Measurements from ENCODE around the gene EEPD1.
"Not testable (repeated sequence)": the region's sequence is repeated elsewhere in the genome, so short reads cannot be mapped to it uniquely, and the experiment has no call there.

Gene EEPD1

GRCh38 chr7:36317276-36317675 lies 164.2 kb downstream of the EEPD1 start (continued):
- no peak for TF ChIP-seq ZFP3 (CRISPR knock-in tag; IDR thresholded peaks at IDR 0.05)
- TF ChIP-seq ZNF565 (CRISPR knock-in tag; conservative IDR thresholded peaks at IDR 0.05; ENCODE audit: low read depth): no peak
- no peak for TF ChIP-seq TCF4 (CRISPR knock-in tag; IDR thresholded peaks at IDR 0.05; ENCODE audit: borderline replicate concordance)
- TF ChIP-seq ESRRG (CRISPR knock-in tag; IDR thresholded peaks at IDR 0.05): no peak
- no peak for TF ChIP-seq TSHZ2 (CRISPR knock-in tag; IDR thresholded peaks at IDR 0.05)

- TF ChIP-seq BACH2 (CRISPR knock-in tag; IDR thresholded peaks at IDR 0.05; ENCODE audit: borderline replicate concordance) (no peak), GLIS3 (CRISPR knock-in tag; IDR thresholded peaks at IDR 0.05) (no peak), ARNTL (CRISPR knock-in tag; IDR thresholded peaks at IDR 0.05; ENCODE audit: borderline replicate concordance, low read depth) (no peak), ZNF565 (CRISPR knock-in tag; conservative IDR thresholded peaks at IDR 0.05; ENCODE audit: low read depth) (no peak), TSHZ2 (CRISPR knock-in tag; IDR thresholded peaks at IDR 0.05) (no peak), OSR1 (CRISPR knock-in tag; IDR thresholded peaks at IDR 0.05) (no peak)
- no peak for ATAC-seq
Measured at GRCh38 chr7:36318116-36318515, 165.1 kb downstream of the EEPD1 start.

GRCh38 chr7:36321284-36321683 lies 168.2 kb downstream of the EEPD1 start:
- not testable (repeated sequence) for ATAC-seq

GRCh38 chr7:36336390-36336789 lies 183.3 kb downstream of the EEPD1 start:
- TF ChIP-seq TCF4 (CRISPR knock-in tag; IDR thresholded peaks at IDR 0.05; ENCODE audit: borderline replicate concordance): no peak
- no peak for TF ChIP-seq ZNF8 (CRISPR knock-in tag; IDR thresholded peaks at IDR 0.05)
- no peak for TF ChIP-seq CREB5 (CRISPR knock-in tag; IDR thresholded peaks at IDR 0.05; ENCODE audit: low read depth)
- TF ChIP-seq POU6F1 (CRISPR knock-in tag; IDR thresholded peaks at IDR 0.05; ENCODE audit: borderline replicate concordance, low read depth): no peak
- no peak for TF ChIP-seq CSDC2 (CRISPR knock-in tag; IDR thresholded peaks at IDR 0.05)
- no peak for TF ChIP-seq ISL1 (CRISPR knock-in tag; IDR thresholded peaks at IDR 0.05)
- no peak for TF ChIP-seq ZNF70 (CRISPR knock-in tag; IDR thresholded peaks at IDR 0.05)
- no peak for TF ChIP-seq GLIS3 (CRISPR knock-in tag; IDR thresholded peaks at IDR 0.05)
- no peak for TF ChIP-seq TOX (CRISPR knock-in tag; IDR thresholded peaks at IDR 0.05; ENCODE audit: borderline replicate concordance)
- no peak for TF ChIP-seq PPARA (CRISPR knock-in tag; IDR thresholded peaks at IDR 0.05; ENCODE audit: borderline replicate concordance)
- no peak for TF ChIP-seq ZC3H10 (CRISPR knock-in tag; IDR thresholded peaks at IDR 0.05)
- no peak for TF ChIP-seq ZFP30 (CRISPR knock-in tag; IDR thresholded peaks at IDR 0.05)
- TF ChIP-seq ZNF565 (CRISPR knock-in tag; conservative IDR thresholded peaks at IDR 0.05; ENCODE audit: low read depth): no peak
- no peak for TF ChIP-seq ZFP3 (CRISPR knock-in tag; IDR thresholded peaks at IDR 0.05)
- no peak for ATAC-seq

GRCh38 chr7:36338256-36338655 lies 185.2 kb downstream of the EEPD1 start:
- ATAC-seq: no peak
- no peak for TF ChIP-seq TCF4 (CRISPR knock-in tag; IDR thresholded peaks at IDR 0.05; ENCODE audit: borderline replicate concordance)
- TF ChIP-seq CSDC2 (CRISPR knock-in tag; IDR thresholded peaks at IDR 0.05): no peak
- TF ChIP-seq SNAI2 (CRISPR knock-in tag; IDR thresholded peaks at IDR 0.05): no peak
- TF ChIP-seq ZFP3 (CRISPR knock-in tag; IDR thresholded peaks at IDR 0.05): no peak
- no peak for TF ChIP-seq TOX (CRISPR knock-in tag; IDR thresholded peaks at IDR 0.05; ENCODE audit: borderline replicate concordance)
- TF ChIP-seq CSRNP3 (CRISPR knock-in tag; IDR thresholded peaks at IDR 0.05): no peak
- no peak for TF ChIP-seq ZNF8 (CRISPR knock-in tag; IDR thresholded peaks at IDR 0.05)
- TF ChIP-seq BACH2 (CRISPR knock-in tag; IDR thresholded peaks at IDR 0.05; ENCODE audit: borderline replicate concordance): no peak
- no peak for TF ChIP-seq TSHZ2 (CRISPR knock-in tag; IDR thresholded peaks at IDR 0.05)
- no peak for TF ChIP-seq ISL1 (CRISPR knock-in tag; IDR thresholded peaks at IDR 0.05)

Data from SK-N-SH treated with all-trans-retinoic acid at 6 μM for 48 hours (cell line).